SH-SY5Y (cell line): ENCODE data around the gene MTG1.

Source experiments
- GATA2 ChIP-seq: IDR thresholded peaks from 2 replicates; pipeline ENCODE4 v1.6.1; 2011; ENCODE audit warnings: mild to moderate bottlenecking, low read depth, low read length
- GATA3 ChIP-seq: IDR thresholded peaks from 2 replicates; pipeline ENCODE4 v1.6.1; 2011; ENCODE audit warnings: low read depth, mild to moderate bottlenecking, low read length, moderate library complexity

- no peak for TF ChIP-seq GATA2
- no peak for TF ChIP-seq GATA3
These were observed 7.5 kb downstream of the MTG1 start for GRCh38 chr10:133401500-133401899.
